KG1 (cell line): ENCODE measurements around the gene SRRT.
"Not testable (repeated sequence)": the region's sequence is repeated elsewhere in the genome, so short reads cannot be mapped to it uniquely, and the experiment has no call there.

Source experiments
- DNase-seq: peaks from one replicate; lab custom pipeline; 2025; lab: John Stamatoyannopoulos, UW

SRRT gene

DNA sequence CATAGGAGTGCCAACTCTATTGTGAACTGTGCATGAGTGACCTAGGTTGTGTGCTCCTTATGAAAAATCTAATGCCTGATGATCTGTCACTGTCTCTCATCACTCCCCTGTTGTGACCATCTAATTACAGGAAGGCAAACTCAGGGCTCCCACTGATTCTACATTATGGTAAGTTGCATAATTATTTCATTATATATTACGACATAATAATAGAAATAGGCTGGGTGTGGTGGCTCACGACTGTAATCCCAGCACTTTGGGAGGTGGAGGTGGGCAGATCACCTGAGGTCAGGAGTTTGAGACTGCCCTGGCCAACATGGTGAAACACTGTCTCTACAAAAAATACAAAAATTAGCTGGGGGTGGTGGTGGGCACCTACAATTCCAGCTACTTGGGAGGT lies 60.5 kb downstream of the SRRT start:
- DNase-seq: not testable (repeated sequence)

DNA sequence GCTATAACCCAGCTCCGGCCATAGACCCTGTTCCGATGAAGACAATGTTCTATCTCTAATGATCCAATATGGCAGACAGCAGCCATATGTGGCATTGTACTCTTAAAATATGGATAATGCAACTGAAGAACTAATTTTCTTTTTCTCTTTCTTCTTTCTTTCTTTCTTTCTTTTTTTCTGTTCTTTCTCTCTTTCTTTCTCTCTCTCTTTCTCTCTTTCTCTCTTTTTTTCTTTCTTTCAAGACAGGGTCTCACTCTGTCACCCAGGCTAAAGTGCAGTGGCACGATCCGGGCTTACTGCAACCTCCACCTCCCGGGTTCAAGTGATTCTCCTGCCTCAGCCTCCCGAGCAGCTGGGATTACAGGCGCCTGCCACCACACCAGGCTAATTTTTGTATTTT lies 61.3 kb downstream of the SRRT start:
- not testable (repeated sequence) for DNase-seq
